HepG2 (cell line): ENCODE results near the gene PDE8B. TPM values are rescaled to one million over a fixed set of nuclear protein-coding genes. Genes with fewer than 3 reads are reported as not detected.

Experiments
- ATAC-seq: fragments of 200-7000 bp; cut with Tn5 transposase; 3 replicates; pipeline ENCODE4 v1.9.1; 2020; ENCODE audit warnings: mild to moderate bottlenecking, moderate library complexity
- BruUV-seq: library from RNA; stranded (reverse); fragments of 400-500 nt; replicated peaks from 2 replicates; lab custom pipeline; 2021; lab: Mats Ljungman, UMichigan
- CTCF ChIA-PET: fragments of 300-600 bp; formaldehyde crosslinking; extraction: SDS; loops from one replicate; lab custom pipeline; 2021; ENCODE audit warnings: low total read pairs, inconsistent platforms, low intra/inter-chr PET ratio; lab: Yijun Ruan, JAX
- POLR2A ChIA-PET: fragments of 350-600 bp; sonication (Branson Sonifier 250); formaldehyde crosslinking; loops from one replicate; lab custom pipeline; 2020; ENCODE audit warnings: antibody characterized with exemption, inconsistent platforms; lab: Yijun Ruan, JAX
- DNase-seq: peaks from one replicate; pipeline ENCODE4 v3.0.0-alpha.2; 2015; ENCODE audit warnings: low spot score
- FAIRE-seq: peaks from 3 replicates; lab custom pipeline; 2011; peaks lifted over from hg19 to GRCh38; lab: Jason Lieb, UNC
- H2AFZ ChIP-seq: one replicate; pipeline ENCODE4 v1.6.1; 2011; ENCODE audit warnings: low read length, inconsistent platforms
- H3K27ac ChIP-seq: fragments of 300-600 bp; 3 replicates; pipeline ENCODE4 v1.8.0; 2011; ENCODE audit warnings: mixed run types, mild to moderate bottlenecking, mixed read lengths, low read length, inconsistent platforms; ENCODE audit not compliant: insufficient read depth; ENCODE audit errors: extremely low read length
- H3K27me3 ChIP-seq, 2 experiments: fragments of 200-600 bp in 1 of 2; 2 replicates in 1 of 2; 3 replicates in 1 of 2; pipeline versions ENCODE4 v1.6.0 to v1.8.0; 2011; ENCODE audit warnings: low read length in 2 of 2, mild to moderate bottlenecking in 2 of 2, moderate library complexity in 2 of 2, inconsistent platforms in 1 of 2; ENCODE audit not compliant: insufficient read depth in 2 of 2, control insufficient read depth in 1 of 2
- H3K36me3 ChIP-seq, 2 experiments: fragments of 200-600 bp in 1 of 2; replicated peaks in 1 of 2; 2 replicates in 1 of 2; 3 replicates in 1 of 2; pipeline versions ENCODE4 v1.5.1 to v1.8.0; 2011; ENCODE audit warnings: low read length in 2 of 2, inconsistent platforms in 1 of 2; ENCODE audit not compliant: insufficient read depth in 2 of 2, control insufficient read depth in 1 of 2
- H3K4me1 ChIP-seq: 2 replicates; pipeline ENCODE4 v1.5.1; 2012; ENCODE audit warnings: low read length, inconsistent platforms; ENCODE audit not compliant: insufficient read depth
- H3K4me2 ChIP-seq: 2 replicates; pipeline ENCODE4 v1.6.0; 2011; ENCODE audit warnings: low read depth, low read length, inconsistent platforms
- H3K4me3 ChIP-seq, 3 experiments: fragments of 200-600 bp in 1 of 3; sonication (generic), shearing (Covaris generic) in 1 of 3; replicated peaks in 1 of 3; 2 replicates each; pipeline ENCODE4 v1.5.1; 2011 to 2016; ENCODE audit warnings: low read length in 3 of 3, inconsistent platforms in 2 of 3, low read depth in 2 of 3, mild to moderate bottlenecking in 2 of 3, control low read depth in 1 of 3, mixed read lengths in 1 of 3; ENCODE audit not compliant: insufficient read depth in 1 of 3
- H3K79me2 ChIP-seq: one replicate; pipeline ENCODE4 v1.6.1; 2011; ENCODE audit warnings: low read length, inconsistent platforms; ENCODE audit not compliant: insufficient read depth
- H3K9ac ChIP-seq: 2 replicates; pipeline ENCODE4 v1.6.0; 2011; ENCODE audit warnings: mild to moderate bottlenecking, low read depth, low read length, inconsistent platforms; ENCODE audit not compliant: insufficient read depth
- H3K9me3 ChIP-seq: 2 replicates; pipeline ENCODE4 v1.5.1; 2012; ENCODE audit warnings: mild to moderate bottlenecking, low read length
- H4K20me1 ChIP-seq: 2 replicates; pipeline ENCODE4 v1.6.0; 2011; ENCODE audit warnings: inconsistent platforms, mild to moderate bottlenecking, low read length, moderate library complexity; ENCODE audit not compliant: insufficient read depth
- AHR ChIP-seq: IDR thresholded peaks from 2 replicates; pipeline ENCODE4 v1.6.1; 2018; ENCODE audit warnings: missing genetic modification reagents, missing compliant biosample characterization
- REPIN1 ChIP-seq: sonication (generic); formaldehyde crosslinking; IDR thresholded peaks from 2 replicates; pipeline ENCODE4 v1.8.0; 2022; ENCODE audit warnings: missing genetic modification reagents, low read depth, mild to moderate bottlenecking, borderline replicate concordance
- TBX3 ChIP-seq: fragments of 450-650 bp; IDR thresholded peaks from 2 replicates; pipeline ENCODE4 v1.6.1; 2017; ENCODE audit warnings: antibody characterized with exemption, mild to moderate bottlenecking, inconsistent platforms, borderline replicate concordance
- ZBTB3 ChIP-seq: sonication (generic); formaldehyde crosslinking; IDR thresholded peaks from 2 replicates; pipeline ENCODE4 v1.4.0; 2020; ENCODE audit warnings: low read depth, mild to moderate bottlenecking, moderate library complexity, missing genetic modification reagents, borderline replicate concordance
- ZNF207 ChIP-seq: fragments of 450-650 bp; IDR thresholded peaks from 2 replicates; pipeline ENCODE4 v1.6.1; 2016; ENCODE audit warnings: antibody characterized with exemption, borderline replicate concordance
- ZNF224 ChIP-seq: sonication (generic); formaldehyde crosslinking; IDR thresholded peaks from 2 replicates; pipeline ENCODE4 v1.5.0; 2020; ENCODE audit warnings: mild to moderate bottlenecking, missing genetic modification reagents
- ZNF749 ChIP-seq: sonication (generic); formaldehyde crosslinking; IDR thresholded peaks from 2 replicates; pipeline ENCODE4 v1.8.0; 2022; ENCODE audit warnings: mild to moderate bottlenecking, missing genetic modification reagents, moderate library complexity, borderline replicate concordance
- WGBS: methylation state at CpG from one replicate; pipeline ENCODE4 v1.1.6; 2017; ENCODE audit warnings: low lambda C conversion rate; 5-methylcytosine and 5-hydroxymethylcytosine counted together
- in situ Hi-C: cut with HindIII; loops from 2 replicates; pipeline ENCODE4 v1.10.0; 2017; ENCODE audit warnings: low pct_unique_long_range_greater_than_20kb; ENCODE audit not compliant: extremely low pct_ligation_motif_present
- intact Hi-C: fragments of 100-400 bp; cut with micrococcal nuclease; formaldehyde crosslinking; loops from one replicate; pipeline ENCODE4 v1.10.0; 2022; ENCODE audit not compliant: unreplicated experiment
- polyA plus RNA-seq, 8 experiments: library from polyadenylated mRNA; depleted of rRNA in 3 of 8; stranded (reverse) in 7 of 8; unstranded in 1 of 8; fragments of >200 nt; fragmentation: Illumina TruSeq in 4 of 8; extraction: Trizol in 4 of 8; gene quantifications; 2 replicates each; pipeline versions ENCODE4 v1.2.1 to v1.2.3, GENCODE V29; 2011 to 2016; ENCODE audit warnings: low read depth in 4 of 8, missing spikeins in 1 of 8, mixed read lengths in 1 of 8; ENCODE audit not compliant: insufficient read depth in 1 of 8
- total RNA-seq, 5 experiments: library from RNA; depleted of rRNA; stranded (reverse); fragments of >200 nt; fragmentation: Illumina TruSeq; extraction: Trizol; gene quantifications; 2 replicates each; pipeline ENCODE4 v1.2.3, GENCODE V29; 2016; ENCODE audit warnings: low read depth in 1 of 5
- TF ChIP-seq, protein P1 (sequence below): sonication (generic); formaldehyde crosslinking; conservative IDR thresholded peaks from 2 replicates; pipeline ENCODE4 v1.5.0; 2020; ENCODE audit warnings: missing genetic modification reagents
- TF ChIP-seq, protein P2 (sequence below): sonication (generic); formaldehyde crosslinking; IDR thresholded peaks from 2 replicates; pipeline ENCODE4 v1.5.0; 2020; ENCODE audit warnings: mild to moderate bottlenecking, missing genetic modification reagents
- TF ChIP-seq, protein P3 (sequence below): sonication (generic); formaldehyde crosslinking; IDR thresholded peaks from 2 replicates; pipeline ENCODE4 v1.5.0; 2020; ENCODE audit warnings: missing genetic modification reagents

PDE8B gene
- total and polyA plus RNA-seq, 2 of the 13 experiments (the other 11 are each of a cell fraction or from before 2014, with no cell fraction given) = 0.07 TPM; not detected in 1

DNA sequence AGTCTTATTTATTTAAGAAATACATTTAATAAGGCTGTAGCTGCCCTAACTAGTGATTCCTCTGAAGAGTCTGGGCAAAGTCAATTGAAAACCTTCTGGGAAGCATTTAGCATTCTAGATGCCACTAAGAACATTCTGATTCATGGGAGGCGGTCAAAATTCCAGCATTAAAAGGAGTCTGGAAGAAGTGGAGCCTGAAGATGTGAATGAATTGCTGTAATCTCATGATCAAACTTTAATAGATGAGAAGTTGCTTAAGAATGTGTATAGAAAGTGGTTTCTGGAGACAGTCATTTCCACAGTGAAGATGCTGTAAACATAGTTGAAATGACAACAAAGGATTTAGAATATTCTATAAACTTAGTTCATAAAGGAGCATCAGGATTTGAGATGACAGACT is 220.2 kb downstream of the PDE8B start:
- H3K4me1 ChIP-seq = peaks cover 15% of the 10 kb centered on the region
- no peak overlapping the region for H3K4me3 ChIP-seq
- WGBS = 97% methylated on average over 1 of the region's 1 CpG
- intact Hi-C loops = no loop called here
- no peaks in the 10 kb centered on the region for H3K79me2 ChIP-seq
- POLR2A ChIA-PET = no interaction called here
- H2AFZ ChIP-seq = no peak overlapping the region
- ATAC-seq (no peak), DNase-seq (no peak), FAIRE-seq (no peak)
- peaks cover 0 to 2% of the 10 kb centered on the region in 2 experiments; a peak in 2 of 5 replicates for H3K36me3 ChIP-seq
- H3K9ac ChIP-seq = no peak overlapping the region
- CTCF ChIA-PET = no interaction called here
- no peaks in the 10 kb centered on the region for H3K27me3 ChIP-seq
- no peaks in the 10 kb centered on the region for H3K9me3 ChIP-seq
- BruUV-seq = no TSS peak
- H4K20me1 ChIP-seq = no peaks in the 10 kb centered on the region
- no peak overlapping the region for H3K27ac ChIP-seq
- no peak for TF ChIP-seq TBX3
- TF ChIP-seq, protein P1, sequence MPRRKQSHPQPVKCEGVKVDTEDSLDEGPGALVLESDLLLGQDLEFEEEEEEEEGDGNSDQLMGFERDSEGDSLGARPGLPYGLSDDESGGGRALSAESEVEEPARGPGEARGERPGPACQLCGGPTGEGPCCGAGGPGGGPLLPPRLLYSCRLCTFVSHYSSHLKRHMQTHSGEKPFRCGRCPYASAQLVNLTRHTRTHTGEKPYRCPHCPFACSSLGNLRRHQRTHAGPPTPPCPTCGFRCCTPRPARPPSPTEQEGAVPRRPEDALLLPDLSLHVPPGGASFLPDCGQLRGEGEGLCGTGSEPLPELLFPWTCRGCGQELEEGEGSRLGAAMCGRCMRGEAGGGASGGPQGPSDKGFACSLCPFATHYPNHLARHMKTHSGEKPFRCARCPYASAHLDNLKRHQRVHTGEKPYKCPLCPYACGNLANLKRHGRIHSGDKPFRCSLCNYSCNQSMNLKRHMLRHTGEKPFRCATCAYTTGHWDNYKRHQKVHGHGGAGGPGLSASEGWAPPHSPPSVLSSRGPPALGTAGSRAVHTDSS (CRISPR knock-in tag) = no peak
- TF ChIP-seq, protein P2, sequence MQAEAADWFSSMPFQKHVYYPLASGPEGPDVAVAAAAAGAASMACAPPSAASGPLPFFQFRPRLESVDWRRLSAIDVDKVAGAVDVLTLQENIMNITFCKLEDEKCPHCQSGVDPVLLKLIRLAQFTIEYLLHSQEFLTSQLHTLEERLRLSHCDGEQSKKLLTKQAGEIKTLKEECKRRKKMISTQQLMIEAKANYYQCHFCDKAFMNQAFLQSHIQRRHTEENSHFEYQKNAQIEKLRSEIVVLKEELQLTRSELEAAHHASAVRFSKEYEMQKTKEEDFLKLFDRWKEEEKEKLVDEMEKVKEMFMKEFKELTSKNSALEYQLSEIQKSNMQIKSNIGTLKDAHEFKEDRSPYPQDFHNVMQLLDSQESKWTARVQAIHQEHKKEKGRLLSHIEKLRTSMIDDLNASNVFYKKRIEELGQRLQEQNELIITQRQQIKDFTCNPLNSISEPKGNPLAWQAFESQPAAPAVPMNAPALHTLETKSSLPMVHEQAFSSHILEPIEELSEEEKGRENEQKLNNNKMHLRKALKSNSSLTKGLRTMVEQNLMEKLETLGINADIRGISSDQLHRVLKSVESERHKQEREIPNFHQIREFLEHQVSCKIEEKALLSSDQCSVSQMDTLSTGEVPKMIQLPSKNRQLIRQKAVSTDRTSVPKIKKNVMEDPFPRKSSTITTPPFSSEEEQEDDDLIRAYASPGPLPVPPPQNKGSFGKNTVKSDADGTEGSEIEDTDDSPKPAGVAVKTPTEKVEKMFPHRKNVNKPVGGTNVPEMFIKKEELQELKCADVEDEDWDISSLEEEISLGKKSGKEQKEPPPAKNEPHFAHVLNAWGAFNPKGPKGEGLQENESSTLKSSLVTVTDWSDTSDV (CRISPR knock-in tag) = no peak
- no peak overlapping the region for H3K4me2 ChIP-seq
- in situ Hi-C loops = no loop called here

DNA sequence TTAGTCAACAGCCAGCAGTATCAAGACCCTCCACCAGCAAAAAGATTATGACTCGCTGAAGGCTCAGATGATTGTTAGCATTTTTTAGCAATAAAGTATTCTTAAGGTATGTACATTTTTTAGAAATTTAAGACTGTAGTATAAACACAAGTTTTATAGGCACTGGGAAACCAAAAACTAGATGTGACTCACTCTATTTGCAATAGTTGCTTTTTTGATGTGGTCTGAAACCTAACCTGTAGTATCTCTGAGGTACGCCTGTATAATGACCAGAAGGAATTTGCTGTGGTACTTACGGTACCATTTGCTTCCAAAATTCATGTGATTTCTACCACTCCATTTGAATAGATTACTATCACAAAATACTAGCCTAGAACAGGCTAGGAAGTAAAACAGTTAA is 220.8 kb downstream of the PDE8B start:
- ATAC-seq (no peak), FAIRE-seq (no peak), DNase-seq (no peak)
- WGBS = 98% methylated on average over 3 of the region's 3 CpGs
- intact Hi-C loops (no loop called here), in situ Hi-C loops (no loop called here)
- no peak overlapping the region for H3K9ac ChIP-seq
- no peaks in the 10 kb centered on the region for H3K79me2 ChIP-seq
- no peaks in the 10 kb centered on the region for H4K20me1 ChIP-seq
- H3K4me3 ChIP-seq = no peak overlapping the region
- no peak overlapping the region for H2AFZ ChIP-seq
- no peaks in the 10 kb centered on the region for H3K27me3 ChIP-seq
- ChIA-PET POLR2A (no interaction called here), CTCF (no interaction called here)
- no peak overlapping the region for H3K4me2 ChIP-seq
- BruUV-seq = no TSS peak
- no peaks in the 10 kb centered on the region for H3K9me3 ChIP-seq
- H3K4me1 ChIP-seq = peaks cover 9% of the 10 kb centered on the region
- no peak for TF ChIP-seq ZNF207
- TF ChIP-seq ZBTB3 (CRISPR knock-in tag) = no peak
- no peak for TF ChIP-seq AHR (CRISPR knock-in tag)
- TF ChIP-seq, protein P3, sequence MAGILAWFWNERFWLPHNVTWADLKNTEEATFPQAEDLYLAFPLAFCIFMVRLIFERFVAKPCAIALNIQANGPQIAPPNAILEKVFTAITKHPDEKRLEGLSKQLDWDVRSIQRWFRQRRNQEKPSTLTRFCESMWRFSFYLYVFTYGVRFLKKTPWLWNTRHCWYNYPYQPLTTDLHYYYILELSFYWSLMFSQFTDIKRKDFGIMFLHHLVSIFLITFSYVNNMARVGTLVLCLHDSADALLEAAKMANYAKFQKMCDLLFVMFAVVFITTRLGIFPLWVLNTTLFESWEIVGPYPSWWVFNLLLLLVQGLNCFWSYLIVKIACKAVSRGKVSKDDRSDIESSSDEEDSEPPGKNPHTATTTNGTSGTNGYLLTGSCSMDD (CRISPR knock-in tag) = no peak
- TF ChIP-seq REPIN1 (CRISPR knock-in tag) = no peak
- no peak for TF ChIP-seq ZNF749 (CRISPR knock-in tag)
- TF ChIP-seq ZNF224 = no peak
- TF ChIP-seq, all 625 proteins: peak for 0
- Histone ChIP-seq H3K27ac (no peak overlapping the region), H3K36me3 (peaks cover 0 to 2% of the 10 kb centered on the region in 2 experiments; a peak in 2 of 5 replicates)
